Measurements from ENCODE around the gene PLXNA2.
A peak's percentile ranks its signal among the peaks of the same experiment; 100 is the strongest.

PLXNA2 gene

DNA sequence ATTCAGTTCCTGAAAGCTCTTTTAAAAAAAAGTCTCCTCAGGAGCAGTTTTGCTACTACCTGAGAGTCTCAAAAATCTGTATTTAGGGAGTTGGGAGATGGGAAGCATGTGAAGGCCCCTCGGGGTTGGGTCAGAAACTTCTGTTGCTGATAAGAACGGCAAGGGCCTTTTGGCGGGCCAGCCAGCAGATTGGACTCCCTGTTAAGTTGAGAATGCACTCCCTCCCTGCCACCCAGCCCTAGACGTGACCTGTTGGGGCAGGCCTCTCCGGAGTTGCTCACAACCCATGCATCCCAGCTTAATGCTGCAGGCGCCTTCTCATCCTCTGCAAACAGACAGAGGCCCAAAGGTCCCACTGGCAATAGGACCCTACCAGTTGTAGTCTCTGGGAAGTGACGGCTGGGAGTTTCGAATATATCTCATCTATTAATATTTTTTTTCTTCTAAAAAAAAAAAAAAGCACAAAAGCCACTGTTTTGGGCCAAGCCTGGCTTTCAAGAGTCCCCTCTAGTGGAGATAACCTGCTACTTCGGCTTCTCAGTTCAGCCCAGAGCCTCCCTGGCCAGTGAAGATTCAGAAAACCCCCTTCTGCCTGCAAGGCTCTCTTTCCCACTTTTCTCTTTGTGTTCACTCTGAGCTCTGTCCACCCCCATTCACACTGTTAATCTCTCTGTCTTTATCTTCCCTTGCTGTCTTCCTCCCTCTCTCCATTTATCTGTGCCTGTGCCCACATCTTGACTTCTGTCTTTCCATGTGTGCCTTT, 5.3 kb downstream of the PLXNA2 start:
- no peak overlapping the region for H3K4me2 ChIP-seq (ENCODE audit: insufficient read depth, low read length, poor library complexity, severe bottlenecking)
- H3K9ac ChIP-seq (ENCODE audit: low read depth, low read length, poor library complexity), result no peak overlapping the region
- H3K23ac ChIP-seq (ENCODE audit: low read depth, low read length, poor library complexity), result no peak overlapping the region
- no peak overlapping the region for H4K8ac ChIP-seq (ENCODE audit: low read depth, low read length)
- no peak overlapping the region for H2BK120ac ChIP-seq (ENCODE audit: low read depth, low read length)
- H3K27ac ChIP-seq (replicated peaks; ENCODE audit: low read length), result no peak overlapping the region
- no peak for DNase-seq (ENCODE audit: low spot score)
- H2BK15ac ChIP-seq (ENCODE audit: low read length), result peak overlapping the region; percentile 7
- peak overlapping the region; percentile 46 for H3K18ac ChIP-seq (ENCODE audit: low read length)
- no peak overlapping the region for H2BK12ac ChIP-seq (ENCODE audit: low read length)
- H4K91ac ChIP-seq (ENCODE audit: low read depth, low read length, poor library complexity), result peak overlapping the region; percentile 1
- no peak overlapping the region for H2BK5ac ChIP-seq (ENCODE audit: low read length)
- no peaks in the 10 kb centered on the region for H3K9me3 ChIP-seq (replicated peaks in 1 of 2; ENCODE audit: control insufficient read depth in 2 of 2, insufficient read depth in 1 of 2, low read depth in 1 of 2, low read length in 2 of 2)
- H3K36me3 ChIP-seq (replicated peaks in 1 of 2; ENCODE audit: control insufficient read depth in 2 of 2, insufficient read depth in 2 of 2, low read length in 2 of 2), result no peaks in the 10 kb centered on the region
- H3K27me3 ChIP-seq (ENCODE audit: control insufficient read depth in 3 of 3, insufficient read depth in 3 of 3, low read depth in 1 of 3, low read length in 3 of 3), result peaks cover 0 to 3% (median 0%) of the 10 kb centered on the region in 3 experiments
- H3K4me1 ChIP-seq (ENCODE audit: control insufficient read depth in 2 of 2, insufficient read depth in 1 of 2, low read depth in 1 of 2, low read length in 2 of 2), result peaks cover 29 to 34% of the 10 kb centered on the region in 2 donors
- H3K79me1 ChIP-seq (ENCODE audit: low read depth, low read length), result no peaks in the 10 kb centered on the region
- H3K4me3 ChIP-seq (ENCODE audit: low read length in 2 of 2), result no peak overlapping the region
- no CpG with 5 or more reads among the region's 9 CpGs for WGBS, 2 donors (ENCODE audit: extremely low coverage in 2 of 2, insufficient read length in 2 of 2, insufficient replicate concordance in 1 of 2)
- H3K14ac ChIP-seq (ENCODE audit: low read length), result no peak overlapping the region
- H3K4ac ChIP-seq (ENCODE audit: low read length), result no peak overlapping the region
- H2AK5ac ChIP-seq (ENCODE audit: low read depth, low read length), result peak overlapping the region; percentile 20
- peak overlapping the region; percentile 62 for H2AFZ ChIP-seq (ENCODE audit: low read length)

DNA sequence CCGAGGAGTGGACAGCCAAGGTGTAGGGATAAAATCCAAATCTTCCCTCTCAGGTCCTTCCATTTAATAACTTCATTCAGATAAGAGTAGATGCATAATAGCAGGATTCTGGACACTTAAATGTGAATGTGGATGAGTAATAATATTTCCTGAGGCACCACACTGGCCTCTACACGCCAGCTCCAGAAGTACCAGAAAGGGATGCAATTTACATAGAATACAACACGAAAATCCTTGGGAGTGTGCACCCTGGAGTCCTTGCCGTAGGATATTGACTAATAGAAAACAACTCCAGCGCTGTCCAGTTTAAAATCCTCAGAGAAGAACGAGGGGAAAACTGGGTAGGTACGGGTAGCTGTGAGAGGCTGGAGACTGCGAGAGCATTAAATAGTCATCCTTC, 6.9 kb downstream of the PLXNA2 start:
- Histone ChIP-seq H3K4ac (ENCODE audit: low read length) (no peak overlapping the region), H3K36me3 (replicated peaks in 1 of 2; ENCODE audit: control insufficient read depth in 2 of 2, insufficient read depth in 2 of 2, low read length in 2 of 2) (no peaks in the 10 kb centered on the region), H2AFZ (ENCODE audit: low read length) (no peak overlapping the region), H3K14ac (ENCODE audit: low read length) (no peak overlapping the region), H2BK15ac (ENCODE audit: low read length) (no peak overlapping the region), H2BK12ac (ENCODE audit: low read length) (no peak overlapping the region), H3K4me3 (ENCODE audit: low read length in 2 of 2) (no peak overlapping the region), H3K27me3 (ENCODE audit: control insufficient read depth in 3 of 3, insufficient read depth in 3 of 3, low read depth in 1 of 3, low read length in 3 of 3) (no peaks in the 10 kb centered on the region), H3K4me1 (ENCODE audit: control insufficient read depth in 2 of 2, insufficient read depth in 1 of 2, low read depth in 1 of 2, low read length in 2 of 2) (peaks cover 38 to 50% of the 10 kb centered on the region in 2 donors), H2AK5ac (ENCODE audit: low read depth, low read length) (no peak overlapping the region), H3K18ac (ENCODE audit: low read length) (no peak overlapping the region), H3K4me2 (ENCODE audit: insufficient read depth, low read length, poor library complexity, severe bottlenecking) (no peak overlapping the region), H2BK120ac (ENCODE audit: low read depth, low read length) (no peak overlapping the region), H3K27ac (replicated peaks; ENCODE audit: low read length) (no peak overlapping the region), H3K9me3 (replicated peaks in 1 of 2; ENCODE audit: control insufficient read depth in 2 of 2, insufficient read depth in 1 of 2, low read depth in 1 of 2, low read length in 2 of 2) (no peaks in the 10 kb centered on the region), H2BK5ac (ENCODE audit: low read length) (no peak overlapping the region), H3K9ac (ENCODE audit: low read depth, low read length, poor library complexity) (no peak overlapping the region), H3K79me1 (ENCODE audit: low read depth, low read length) (no peaks in the 10 kb centered on the region), H4K91ac (ENCODE audit: low read depth, low read length, poor library complexity) (no peak overlapping the region), H4K8ac (ENCODE audit: low read depth, low read length) (no peak overlapping the region), H3K23ac (ENCODE audit: low read depth, low read length, poor library complexity) (no peak overlapping the region)
- no peak for DNase-seq (ENCODE audit: low spot score)
- WGBS, 2 donors (ENCODE audit: extremely low coverage in 2 of 2, insufficient read length in 2 of 2, insufficient replicate concordance in 1 of 2), result no CpG with 5 or more reads among the region's 8 CpGs

DNA sequence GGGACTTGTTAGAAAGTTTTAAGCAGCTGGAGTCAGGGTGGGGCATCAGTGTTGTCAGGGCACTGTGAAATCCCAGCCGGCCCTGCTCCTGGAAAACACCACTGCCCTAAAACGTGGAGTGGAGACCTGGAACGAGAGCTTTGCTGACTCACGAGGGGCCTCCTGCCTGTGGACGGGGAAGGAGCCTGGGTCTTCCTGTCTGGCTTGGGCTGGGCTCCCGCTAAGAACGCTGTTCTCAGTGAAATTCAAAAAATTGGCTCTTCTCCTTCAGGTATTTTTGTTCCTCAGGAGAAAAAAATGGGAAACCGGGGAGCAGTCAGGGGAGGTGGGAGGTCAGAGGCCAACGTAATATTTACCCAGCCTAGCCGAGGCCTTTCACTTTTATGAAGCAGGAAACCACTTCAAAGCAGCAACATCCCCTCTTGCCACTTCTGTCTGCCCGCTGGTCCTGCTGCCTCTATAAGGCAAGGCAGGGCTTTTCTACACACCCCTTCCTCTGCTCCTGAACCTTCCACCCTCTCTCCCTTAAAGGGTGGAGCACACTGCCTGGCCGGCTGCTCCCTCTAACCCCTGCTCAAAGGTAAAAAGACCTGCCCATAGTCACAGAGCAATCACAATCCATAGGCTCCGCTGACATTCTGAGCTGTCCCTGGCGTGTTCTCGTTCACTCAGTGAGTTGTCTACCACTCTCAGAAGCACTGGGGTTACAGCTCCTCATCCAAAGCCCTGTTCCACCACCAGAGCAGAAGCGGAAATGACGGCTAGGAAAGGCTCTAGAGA, 8.0 kb downstream of the PLXNA2 start:
- Histone ChIP-seq H3K9me3 (replicated peaks in 1 of 2; ENCODE audit: control insufficient read depth in 2 of 2, insufficient read depth in 1 of 2, low read depth in 1 of 2, low read length in 2 of 2) (no peaks in the 10 kb centered on the region), H2BK120ac (ENCODE audit: low read depth, low read length) (no peak overlapping the region), H3K4me2 (ENCODE audit: insufficient read depth, low read length, poor library complexity, severe bottlenecking) (no peak overlapping the region), H3K18ac (ENCODE audit: low read length) (peak overlapping the region; percentile 22), H2BK15ac (ENCODE audit: low read length) (no peak overlapping the region), H3K79me1 (ENCODE audit: low read depth, low read length) (no peaks in the 10 kb centered on the region), H3K4ac (ENCODE audit: low read length) (no peak overlapping the region), H3K4me3 (ENCODE audit: low read length in 2 of 2) (no peak overlapping the region), H2AFZ (ENCODE audit: low read length) (peak overlapping the region; percentile 58), H3K14ac (ENCODE audit: low read length) (no peak overlapping the region), H3K36me3 (replicated peaks in 1 of 2; ENCODE audit: control insufficient read depth in 2 of 2, insufficient read depth in 2 of 2, low read length in 2 of 2) (no peaks in the 10 kb centered on the region), H4K91ac (ENCODE audit: low read depth, low read length, poor library complexity) (no peak overlapping the region), H3K27ac (replicated peaks; ENCODE audit: low read length) (no peak overlapping the region), H2BK12ac (ENCODE audit: low read length) (no peak overlapping the region), H3K4me1 (ENCODE audit: control insufficient read depth in 2 of 2, insufficient read depth in 1 of 2, low read depth in 1 of 2, low read length in 2 of 2) (peaks cover 42 to 52% of the 10 kb centered on the region in 2 donors), H3K23ac (ENCODE audit: low read depth, low read length, poor library complexity) (no peak overlapping the region), H3K9ac (ENCODE audit: low read depth, low read length, poor library complexity) (no peak overlapping the region), H2AK5ac (ENCODE audit: low read depth, low read length) (no peak overlapping the region), H3K27me3 (ENCODE audit: control insufficient read depth in 3 of 3, insufficient read depth in 3 of 3, low read depth in 1 of 3, low read length in 3 of 3) (no peaks in the 10 kb centered on the region), H4K8ac (ENCODE audit: low read depth, low read length) (no peak overlapping the region), H2BK5ac (ENCODE audit: low read length) (no peak overlapping the region)
- no peak for DNase-seq (ENCODE audit: low spot score)
- no CpG with 5 or more reads among the region's 17 CpGs for WGBS, 2 donors (ENCODE audit: extremely low coverage in 2 of 2, insufficient read length in 2 of 2, insufficient replicate concordance in 1 of 2)

DNA sequence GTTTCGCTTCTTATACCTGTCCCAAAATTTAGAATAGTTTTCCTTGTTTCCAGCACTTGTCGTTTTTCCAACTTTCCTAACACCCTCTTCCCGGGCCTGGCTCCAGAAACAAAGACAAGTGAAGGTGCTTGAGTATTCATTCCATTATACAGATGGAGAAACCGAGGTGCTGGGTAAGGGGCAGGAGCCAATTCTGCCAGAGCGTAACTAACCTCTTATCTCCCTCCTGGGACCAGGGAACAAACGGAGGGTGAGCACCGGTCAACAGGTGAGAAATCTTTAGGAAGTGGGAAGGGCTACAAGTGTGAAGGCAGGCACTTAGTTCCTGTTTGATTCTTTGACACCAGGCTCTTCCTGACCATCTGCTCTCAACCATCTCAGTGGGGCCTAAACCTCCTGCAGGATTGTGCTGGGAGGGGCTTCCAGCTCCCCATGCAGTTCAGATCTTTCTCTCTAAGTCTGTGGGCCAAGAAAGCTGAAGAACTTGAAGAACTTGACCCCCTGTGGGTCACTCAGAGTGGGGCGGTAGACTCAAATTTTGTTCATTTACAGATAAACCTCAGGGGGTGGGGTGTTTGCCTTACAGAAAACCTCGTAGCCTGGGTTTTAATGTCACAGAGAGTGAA, 8.7 kb downstream of the PLXNA2 start:
- no peak overlapping the region for H3K4me3 ChIP-seq (ENCODE audit: low read length in 2 of 2)

More for the DNA sequence above, 8.7 kb downstream of the PLXNA2 start:
- Histone ChIP-seq H4K91ac (ENCODE audit: low read depth, low read length, poor library complexity) (no peak overlapping the region), H3K27me3 (ENCODE audit: control insufficient read depth in 3 of 3, insufficient read depth in 3 of 3, low read depth in 1 of 3, low read length in 3 of 3) (no peaks in the 10 kb centered on the region), H3K23ac (ENCODE audit: low read depth, low read length, poor library complexity) (no peak overlapping the region), H3K9me3 (replicated peaks in 1 of 2; ENCODE audit: control insufficient read depth in 2 of 2, insufficient read depth in 1 of 2, low read depth in 1 of 2, low read length in 2 of 2) (no peaks in the 10 kb centered on the region), H3K79me1 (ENCODE audit: low read depth, low read length) (no peaks in the 10 kb centered on the region), H4K8ac (ENCODE audit: low read depth, low read length) (no peak overlapping the region), H3K18ac (ENCODE audit: low read length) (no peak overlapping the region), H2BK5ac (ENCODE audit: low read length) (no peak overlapping the region), H3K9ac (ENCODE audit: low read depth, low read length, poor library complexity) (no peak overlapping the region), H3K36me3 (replicated peaks in 1 of 2; ENCODE audit: control insufficient read depth in 2 of 2, insufficient read depth in 2 of 2, low read length in 2 of 2) (no peaks in the 10 kb centered on the region), H3K14ac (ENCODE audit: low read length) (no peak overlapping the region), H3K4me2 (ENCODE audit: insufficient read depth, low read length, poor library complexity, severe bottlenecking) (no peak overlapping the region), H2BK15ac (ENCODE audit: low read length) (no peak overlapping the region), H2BK12ac (ENCODE audit: low read length) (no peak overlapping the region), H2AK5ac (ENCODE audit: low read depth, low read length) (no peak overlapping the region), H3K4ac (ENCODE audit: low read length) (no peak overlapping the region), H3K27ac (replicated peaks; ENCODE audit: low read length) (no peak overlapping the region), H2BK120ac (ENCODE audit: low read depth, low read length) (no peak overlapping the region), H2AFZ (ENCODE audit: low read length) (peak overlapping the region; percentile 58), H3K4me1 (ENCODE audit: control insufficient read depth in 2 of 2, insufficient read depth in 1 of 2, low read depth in 1 of 2, low read length in 2 of 2) (peaks cover 46 to 54% of the 10 kb centered on the region in 2 donors)
- WGBS, 2 donors (ENCODE audit: extremely low coverage in 2 of 2, insufficient read length in 2 of 2, insufficient replicate concordance in 1 of 2), result no CpG with 5 or more reads among the region's 9 CpGs
- DNase-seq (ENCODE audit: low spot score), result no peak

Measured in neuronal stem cell (in vitro differentiated cells).